HG03460 (cell line): ENCODE data around the gene USB1.
A peak's percentile ranks its signal among the peaks of the same experiment; 100 is the strongest.
"Not testable (repeated sequence)": the region's sequence is repeated elsewhere in the genome, so short reads cannot be mapped to it uniquely, and the experiment has no call there.

Source experiments
- ATAC-seq: cut with Tn5 transposase; IDR thresholded peaks from one replicate; pipeline ENCODE4 v1.9.1; 2021; ENCODE audit not compliant: unreplicated experiment

Gene USB1

GRCh38 chr16:57993897-57994296 is 7.3 kb upstream of the USB1 start:
- no peak for ATAC-seq

GRCh38 chr16:57994361-57994760 is 6.8 kb upstream of the USB1 start:
- ATAC-seq, result no peak

GRCh38 chr16:57994778-57995177 is 6.4 kb upstream of the USB1 start:
- ATAC-seq, result no peak

GRCh38 chr16:57995721-57996405 is 5.3 kb upstream of the USB1 start:
- no peak for ATAC-seq

GRCh38 chr16:57996406-57997175 is 4.6 kb upstream of the USB1 start:
- no peak for ATAC-seq

- ATAC-seq, result no peak
Measured at GRCh38 chr16:57997176-57997527, 4.1 kb upstream of the USB1 start.

- no peak for ATAC-seq
Measured at GRCh38 chr16:57997528-57998265, 3.5 kb upstream of the USB1 start.

GRCh38 chr16:57998486-57998885 is 2.7 kb upstream of the USB1 start:
- ATAC-seq, result no peak

- ATAC-seq, result no peak
Measured at GRCh38 chr16:57998992-57999365, 2.2 kb upstream of the USB1 start.

- ATAC-seq, result no peak
Measured at GRCh38 chr16:57999366-57999970, 1.7 kb upstream of the USB1 start.

GRCh38 chr16:57999971-58000705 is 1.1 kb upstream of the USB1 start, which contains the start of gene ZNF319:
Gene ZNF319 (minus strand): TSS chr16:58000672. CDS start chr16:57998265, 2,407 bp downstream.
- ATAC-seq, result peak; percentile 12

- peak; percentile 0 for ATAC-seq
Measured at GRCh38 chr16:58001781-58002415, 691 bp downstream of the USB1 start.

GRCh38 chr16:58002416-58002800 is 1.2 kb downstream of the USB1 start:
- no peak for ATAC-seq

- ATAC-seq, result no peak
Measured at GRCh38 chr16:58002936-58003335, 1.7 kb downstream of the USB1 start.

GRCh38 chr16:58004736-58005135 is 3.5 kb downstream of the USB1 start:
- not testable (repeated sequence) for ATAC-seq

GRCh38 chr16:58009856-58010416 is 8.7 kb downstream of the USB1 start:
- ATAC-seq, result no peak

- ATAC-seq, result no peak
Measured at GRCh38 chr16:58010886-58011285, 9.7 kb downstream of the USB1 start.

GRCh38 chr16:58011652-58012051 is 10.4 kb downstream of the USB1 start:
- no peak for ATAC-seq

- ATAC-seq, result no peak
Measured at GRCh38 chr16:58012481-58012880, 11.3 kb downstream of the USB1 start.
